Ishikawa (cell line): ENCODE measurements around the gene ARG1.

Source experiments
- CEBPB ChIP-seq: IDR thresholded peaks from 2 replicates; pipeline ENCODE4 v1.6.1; 2012
- CREB1 ChIP-seq: IDR thresholded peaks from 2 replicates; pipeline ENCODE4 v1.6.1; 2012; ENCODE audit warnings: low read depth
- EGR1 ChIP-seq: IDR thresholded peaks from 2 replicates; pipeline ENCODE4 v1.6.1; 2012
- EP300 ChIP-seq: IDR thresholded peaks from 2 replicates; pipeline ENCODE4 v1.6.1; 2012; ENCODE audit warnings: borderline replicate concordance
- FOXM1 ChIP-seq: IDR thresholded peaks from 2 replicates; pipeline ENCODE4 v1.6.1; 2012; ENCODE audit warnings: low read depth, borderline replicate concordance
- RAD21 ChIP-seq: IDR thresholded peaks from 2 replicates; pipeline ENCODE4 v1.6.1; 2012; ENCODE audit warnings: low read depth
- TAF1 ChIP-seq: IDR thresholded peaks from 2 replicates; pipeline ENCODE4 v1.6.1; 2012; ENCODE audit warnings: low read depth, mild to moderate bottlenecking
- TEAD4 ChIP-seq: IDR thresholded peaks from 2 replicates; pipeline ENCODE4 v1.6.1; 2012
- YY1 ChIP-seq: IDR thresholded peaks from 2 replicates; pipeline ENCODE4 v1.6.1; 2012; ENCODE audit warnings: low read depth
- TF ChIP-seq, protein P1 (sequence below): IDR thresholded peaks from 2 replicates; pipeline ENCODE4 v1.6.1; 2012
- TF ChIP-seq, protein P2 (sequence below): IDR thresholded peaks from 2 replicates; pipeline ENCODE4 v1.6.1; 2012

GRCh38 chr6:131597446-131597845 lies 24.4 kb downstream of the ARG1 start:
- TF ChIP-seq TEAD4 (no peak), EGR1 (no peak), FOXM1 (no peak), CREB1 (no peak), CEBPB (no peak), TAF1 (no peak), EP300 (no peak), RAD21 (no peak), YY1 (no peak)
- TF ChIP-seq, protein P1, sequence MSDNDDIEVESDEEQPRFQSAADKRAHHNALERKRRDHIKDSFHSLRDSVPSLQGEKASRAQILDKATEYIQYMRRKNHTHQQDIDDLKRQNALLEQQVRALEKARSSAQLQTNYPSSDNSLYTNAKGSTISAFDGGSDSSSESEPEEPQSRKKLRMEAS, result no peak
- TF ChIP-seq, protein P2, sequence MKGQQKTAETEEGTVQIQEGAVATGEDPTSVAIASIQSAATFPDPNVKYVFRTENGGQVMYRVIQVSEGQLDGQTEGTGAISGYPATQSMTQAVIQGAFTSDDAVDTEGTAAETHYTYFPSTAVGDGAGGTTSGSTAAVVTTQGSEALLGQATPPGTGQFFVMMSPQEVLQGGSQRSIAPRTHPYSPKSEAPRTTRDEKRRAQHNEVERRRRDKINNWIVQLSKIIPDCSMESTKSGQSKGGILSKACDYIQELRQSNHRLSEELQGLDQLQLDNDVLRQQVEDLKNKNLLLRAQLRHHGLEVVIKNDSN, result no peak
